B cell (primary cell): Measurements from ENCODE around the gene FNDC7. TPM values are rescaled to one million over a fixed set of nuclear protein-coding genes. Genes with fewer than 3 reads are reported as not detected.
"Not testable (repeated sequence)": the region's sequence is repeated elsewhere in the genome, so short reads cannot be mapped to it uniquely, and the experiment has no call there.

Experiments used
- ATAC-seq: fragments of 200-7000 bp; cut with Tn5 transposase; one replicate; pipeline ENCODE4 v1.10.0; 2021; ENCODE audit warnings: low read depth, mild to moderate bottlenecking, moderate number of reproducible peaks, moderate library complexity
- CTCF ChIA-PET: fragments of 350-600 bp; sonication (Branson Sonifier 250); formaldehyde crosslinking; loops from one replicate; lab custom pipeline; 2021; ENCODE audit warnings: antibody characterized with exemption, inconsistent platforms; lab: Charles Lee
- POLR2A ChIA-PET: fragments of 350-600 bp; sonication (Branson Sonifier 250); formaldehyde crosslinking; loops from one replicate; lab custom pipeline; 2021; ENCODE audit warnings: antibody characterized with exemption; lab: Charles Lee
- DNase-seq: peaks from one replicate; pipeline ENCODE4 v3.0.0; 2013
- H2AFZ ChIP-seq: 2 replicates; pipeline ENCODE4 v1.6.1; 2012; ENCODE audit warnings: mild to moderate bottlenecking, low read depth, low read length; ENCODE audit not compliant: insufficient read depth, poor library complexity, severe bottlenecking
- H3K27ac ChIP-seq, 2 donors: 1 replicate in 1 of 2; 2 replicates in 1 of 2; pipeline ENCODE4 v1.5.1; 2012 to 2013; ENCODE audit warnings: low read length in 2 of 2, mild to moderate bottlenecking in 2 of 2, moderate library complexity in 1 of 2
- H3K27me3 ChIP-seq, 4 experiments: fragments of 200-600 bp in 1 of 4; sonication (generic) in 1 of 4; replicated peaks in 1 of 4; 1 replicate in 2 of 4; 2 replicates in 2 of 4; pipeline versions ENCODE4 v1.6.1 to v1.7.0; 2013 to 2016; ENCODE audit warnings: low read length in 3 of 4, mild to moderate bottlenecking in 2 of 4, mixed read lengths in 1 of 4, moderate library complexity in 1 of 4; ENCODE audit not compliant: insufficient read depth in 4 of 4, control insufficient read depth in 3 of 4; ENCODE audit errors: control extremely low read depth in 1 of 4
- H3K36me3 ChIP-seq, 2 experiments: replicated peaks in 1 of 2; 1 replicate in 1 of 2; 2 replicates in 1 of 2; pipeline versions ENCODE4 v1.6.1 to v1.7.1; 2013; ENCODE audit warnings: low read length in 1 of 2; ENCODE audit not compliant: insufficient read depth in 2 of 2, control insufficient read depth in 1 of 2; ENCODE audit errors: control extremely low read depth in 1 of 2, extremely low read depth in 1 of 2
- H3K4me1 ChIP-seq, 2 donors: fragments of 200-600 bp in 1 of 2; sonication (generic) in 1 of 2; 1 replicate in 1 of 2; 2 replicates in 1 of 2; pipeline versions ENCODE4 v1.5.1 to v1.6.1; 2013 to 2017; ENCODE audit warnings: low read length in 2 of 2; ENCODE audit not compliant: control insufficient read depth in 2 of 2, insufficient read depth in 2 of 2
- H3K4me2 ChIP-seq: replicated peaks from 2 replicates; pipeline ENCODE3; 2012; ENCODE audit warnings: mild to moderate bottlenecking, low read depth, low read length; ENCODE audit not compliant: poor library complexity, severe bottlenecking
- H3K4me3 ChIP-seq, 5 experiments: fragments of 200-600 bp in 1 of 5; sonication (generic) in 1 of 5; 1 replicate in 3 of 5; 2 replicates in 2 of 5; pipeline versions ENCODE4 v1.5.1 to v1.7.0; 2011 to 2016; ENCODE audit warnings: low read length in 4 of 5, mild to moderate bottlenecking in 4 of 5, low read depth in 2 of 5, control low read depth in 1 of 5, moderate library complexity in 1 of 5; ENCODE audit not compliant: insufficient read depth in 1 of 5; ENCODE audit errors: control extremely low read depth in 1 of 5, extremely low read depth in 1 of 5
- H3K79me2 ChIP-seq: fragments of 200-600 bp; sonication (generic); one replicate; pipeline ENCODE4 v1.6.0; 2016; ENCODE audit warnings: low read length; ENCODE audit not compliant: control insufficient read depth, insufficient read depth
- H3K9ac ChIP-seq: fragments of 200-600 bp; sonication (generic); 2 replicates; pipeline ENCODE4 v1.6.1; 2017; ENCODE audit warnings: mild to moderate bottlenecking, low read length, moderate library complexity
- H3K9me3 ChIP-seq, 3 donors: one replicate each; pipeline versions ENCODE4 v1.6.1 to v1.7.1; 2013; ENCODE audit warnings: low read length in 2 of 3; ENCODE audit not compliant: control insufficient read depth in 2 of 3, insufficient read depth in 1 of 3; ENCODE audit errors: control extremely low read depth in 1 of 3
- H4K20me1 ChIP-seq: 2 replicates; pipeline ENCODE4 v1.6.0; 2012; ENCODE audit warnings: mild to moderate bottlenecking, low read length; ENCODE audit not compliant: insufficient read depth, control insufficient read depth, poor library complexity, severe bottlenecking
- H3K27ac Mint-ChIP-seq: one replicate; pipeline ENCODE4 v1.8.0; 2021; ENCODE audit warnings: mixed read lengths
- H3K27me3 Mint-ChIP-seq: one replicate; pipeline ENCODE4 v1.8.0; 2021; ENCODE audit warnings: mixed read lengths
- H3K4me1 Mint-ChIP-seq: one replicate; pipeline ENCODE4 v1.8.0; 2021; ENCODE audit warnings: mixed read lengths
- H3K4me3 Mint-ChIP-seq: one replicate; pipeline ENCODE4 v1.8.0; 2021; ENCODE audit warnings: mixed read lengths
- H3K9me3 Mint-ChIP-seq: one replicate; pipeline ENCODE4 v1.8.0; 2022; ENCODE audit warnings: mixed read lengths; ENCODE audit not compliant: insufficient read depth
- EZH2 ChIP-seq: IDR thresholded peaks from 2 replicates; pipeline ENCODE4 v1.6.1; 2012; ENCODE audit warnings: borderline replicate concordance, low read depth, mild to moderate bottlenecking, moderate library complexity, low read length; ENCODE audit not compliant: insufficient read depth, poor library complexity, severe bottlenecking
- WGBS: methylation state at CpG from one replicate; pipeline ENCODE4 v1.1.5; 2013; ENCODE audit warnings: missing lambda C conversion rate; ENCODE audit not compliant: insufficient coverage; 5-methylcytosine and 5-hydroxymethylcytosine counted together
- intact Hi-C: fragments of 100-400 bp; cut with micrococcal nuclease; formaldehyde crosslinking; loops from one replicate; pipeline ENCODE4 v1.10.0; 2022
- polyA plus RNA-seq: library from polyadenylated mRNA; depleted of rRNA; stranded (reverse); fragments of >200 nt; gene quantifications from 2 replicates; pipeline ENCODE4 v1.2.3, GENCODE V29; 2012
- total RNA-seq, 2 donors: library from RNA; stranded (reverse); fragments of 120-200 nt in 1 of 2; gene quantifications; 1 replicate in 1 of 2; 2 replicates in 1 of 2; pipeline versions ENCODE4 v1.2.3 to v1.2.4, GENCODE V29; 2013 to 2022
- TF ChIP-seq, protein P1 (sequence below): fragments of 200-600 bp; IDR thresholded peaks from one replicate; pipeline ENCODE4 v1.8.0; 2022; ENCODE audit warnings: antibody characterized with exemption, mild to moderate bottlenecking

FNDC7 gene
- total and polyA plus RNA-seq, 2 donors (not counting 1 experiment from before 2014, with no cell fraction given), result 0.17 TPM; not detected in 1

DNA sequence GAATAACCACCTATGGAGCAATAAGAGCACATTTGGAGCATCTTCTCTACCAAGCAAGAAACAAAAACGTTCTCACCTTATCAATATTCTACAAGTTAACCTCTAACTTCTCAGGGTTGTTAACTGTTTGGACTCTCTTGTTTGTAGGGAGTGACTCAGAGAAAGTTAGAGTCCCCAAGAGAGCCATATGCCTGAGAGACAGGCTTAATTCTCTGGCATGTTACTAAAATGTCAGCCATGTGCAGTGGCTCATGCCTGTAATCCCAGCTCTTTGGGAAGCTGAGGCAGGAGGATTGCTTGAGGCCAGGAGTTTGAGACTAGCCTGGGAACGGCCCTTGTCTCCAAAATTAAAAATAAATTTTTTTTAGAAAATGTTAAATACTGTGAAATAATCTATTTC lies 47.6 kb upstream of the FNDC7 start:
- TF ChIP-seq, protein P1, sequence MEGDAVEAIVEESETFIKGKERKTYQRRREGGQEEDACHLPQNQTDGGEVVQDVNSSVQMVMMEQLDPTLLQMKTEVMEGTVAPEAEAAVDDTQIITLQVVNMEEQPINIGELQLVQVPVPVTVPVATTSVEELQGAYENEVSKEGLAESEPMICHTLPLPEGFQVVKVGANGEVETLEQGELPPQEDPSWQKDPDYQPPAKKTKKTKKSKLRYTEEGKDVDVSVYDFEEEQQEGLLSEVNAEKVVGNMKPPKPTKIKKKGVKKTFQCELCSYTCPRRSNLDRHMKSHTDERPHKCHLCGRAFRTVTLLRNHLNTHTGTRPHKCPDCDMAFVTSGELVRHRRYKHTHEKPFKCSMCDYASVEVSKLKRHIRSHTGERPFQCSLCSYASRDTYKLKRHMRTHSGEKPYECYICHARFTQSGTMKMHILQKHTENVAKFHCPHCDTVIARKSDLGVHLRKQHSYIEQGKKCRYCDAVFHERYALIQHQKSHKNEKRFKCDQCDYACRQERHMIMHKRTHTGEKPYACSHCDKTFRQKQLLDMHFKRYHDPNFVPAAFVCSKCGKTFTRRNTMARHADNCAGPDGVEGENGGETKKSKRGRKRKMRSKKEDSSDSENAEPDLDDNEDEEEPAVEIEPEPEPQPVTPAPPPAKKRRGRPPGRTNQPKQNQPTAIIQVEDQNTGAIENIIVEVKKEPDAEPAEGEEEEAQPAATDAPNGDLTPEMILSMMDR, result no peak
- no peak for TF ChIP-seq EZH2
- Histone ChIP-seq H3K27ac (no peak overlapping the region), H3K36me3 (no peaks in the 10 kb centered on the region), H3K4me1 (peaks cover 8 to 10% of the 10 kb centered on the region in 2 donors), H3K9ac (no peak overlapping the region), H3K27me3 (peaks cover 0 to 3% (median 0%) of the 10 kb centered on the region in 4 experiments), H3K4me2 (no peak overlapping the region), H3K4me3 (no peak overlapping the region), H2AFZ (no peak overlapping the region), H3K9me3 (no peaks in the 10 kb centered on the region), H3K79me2 (no peaks in the 10 kb centered on the region), H4K20me1 (no peaks in the 10 kb centered on the region)
- WGBS, result no CpG with 5 or more reads among the region's 2 CpGs
- ChIA-PET POLR2A (no interaction called here), CTCF (no interaction called here)
- no peak for ATAC-seq
- peaks cover 11% of the 10 kb centered on the region for H3K4me1 Mint-ChIP-seq
- DNase-seq, result no peak
- H3K4me3 Mint-ChIP-seq, result no peak overlapping the region
- H3K9me3 Mint-ChIP-seq, result no peaks in the 10 kb centered on the region
- H3K27me3 Mint-ChIP-seq, result peaks cover 3% of the 10 kb centered on the region
- no peak overlapping the region for H3K27ac Mint-ChIP-seq
- intact Hi-C loops, result no loop called here

DNA sequence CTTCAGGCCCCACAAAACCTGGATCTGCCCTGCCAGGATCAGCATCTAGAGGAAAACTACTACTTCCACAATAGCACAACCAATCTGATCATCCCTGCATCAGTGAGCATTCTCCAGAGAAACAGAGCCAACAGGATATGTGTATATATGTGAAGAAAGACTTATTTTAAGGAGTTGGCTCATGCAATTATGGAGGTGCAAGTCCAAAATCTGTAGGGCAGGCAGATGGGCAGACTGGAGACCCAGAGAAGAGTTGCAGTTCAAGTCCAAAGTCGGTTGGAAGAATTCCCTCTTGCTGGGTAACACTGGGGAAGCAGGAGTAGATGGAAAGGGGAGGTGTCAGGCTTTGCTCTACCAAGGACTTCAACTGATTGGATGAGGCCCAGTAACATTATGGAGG lies 46.9 kb upstream of the FNDC7 start:
- Histone ChIP-seq H3K36me3 (no peaks in the 10 kb centered on the region), H3K27ac (no peak overlapping the region), H3K4me3 (no peak overlapping the region), H3K27me3 (peaks cover 0 to 3% (median 0%) of the 10 kb centered on the region in 4 experiments), H3K4me1 (peaks cover 8 to 10% of the 10 kb centered on the region in 2 donors), H3K9me3 (no peaks in the 10 kb centered on the region), H3K9ac (no peak overlapping the region), H2AFZ (no peak overlapping the region), H3K79me2 (no peaks in the 10 kb centered on the region), H3K4me2 (no peak overlapping the region), H4K20me1 (no peaks in the 10 kb centered on the region)
- no peak overlapping the region for H3K27ac Mint-ChIP-seq
- POLR2A ChIA-PET, result no interaction called here
- H3K4me3 Mint-ChIP-seq, result no peak overlapping the region
- H3K9me3 Mint-ChIP-seq, result no peaks in the 10 kb centered on the region
- intact Hi-C loops, result no loop called here
- WGBS, result 100% methylated on average over 1 of the region's 1 CpG
- TF ChIP-seq, protein P1, result no peak
- TF ChIP-seq EZH2, result no peak
- no peak for ATAC-seq
- peaks cover 3% of the 10 kb centered on the region for H3K27me3 Mint-ChIP-seq
- no peak for DNase-seq
- peaks cover 9% of the 10 kb centered on the region for H3K4me1 Mint-ChIP-seq
- CTCF ChIA-PET, result no interaction called here

DNA sequence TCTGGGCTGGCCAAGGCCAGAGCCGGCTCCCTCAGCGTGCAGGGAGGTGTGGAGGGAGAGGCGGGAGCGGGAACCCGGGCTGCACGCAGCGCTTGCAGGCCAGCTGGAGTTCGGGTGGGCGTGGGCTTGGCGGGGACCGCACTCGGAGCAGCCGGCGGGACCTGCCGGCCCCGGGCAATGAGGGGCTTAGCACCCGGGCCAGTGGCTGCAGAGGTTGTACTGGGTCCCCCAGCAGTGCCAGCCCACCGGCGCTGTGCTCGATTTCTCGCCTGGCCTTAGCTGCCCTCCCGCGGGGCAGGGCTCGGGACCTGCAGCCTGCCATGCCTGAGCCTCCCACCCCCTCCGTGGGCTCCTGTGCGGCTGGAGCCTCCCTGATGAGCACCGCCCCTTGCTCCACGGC lies 45.3 kb upstream of the FNDC7 start:
- H3K36me3 ChIP-seq, H3K79me2 ChIP-seq, H3K9me3 ChIP-seq, H3K4me3 ChIP-seq, H2AFZ ChIP-seq, ATAC-seq, H3K4me1 Mint-ChIP-seq, H3K27ac ChIP-seq, H3K9ac ChIP-seq, H4K20me1 ChIP-seq, H3K4me1 ChIP-seq, CTCF ChIA-PET, H3K4me2 ChIP-seq, H3K27ac Mint-ChIP-seq, H3K4me3 Mint-ChIP-seq, intact Hi-C loops, H3K27me3 Mint-ChIP-seq, H3K9me3 Mint-ChIP-seq, DNase-seq: not testable (repeated sequence)
- WGBS, result 98% methylated on average over 24 of the region's 28 CpGs
- POLR2A ChIA-PET, result interaction anchor here (0.7 kb wide), 1 partner anchor 25 kb away, joined by 3 read pairs; no protein-coding TSS in a partner anchor
- H3K27me3 ChIP-seq, result peaks cover 0 to 11% (median 2%) of the 10 kb centered on the region in 4 experiments
